NCI-H1417 (cell line): ENCODE data around the gene NADSYN1.
A peak's percentile ranks its signal among the peaks of the same experiment; 100 is the strongest.

ENCODE experiments used
- DNase-seq, 3 experiments: peaks; one replicate each; lab custom pipeline; 2025; lab: John Stamatoyannopoulos, UW

NADSYN1 gene

GRCh38 chr11:71451596-71452198, 1.3 kb upstream of the NADSYN1 start:
- DNase-seq: no peak

GRCh38 chr11:71452199-71453036, 585 bp upstream of the NADSYN1 start:
- peak; percentile 61 to 82 (median 62) for DNase-seq

- DNase-seq: no peak
These were observed 908 bp downstream of the NADSYN1 start for GRCh38 chr11:71453918-71454304.

- peak in 1 of 3 experiments; percentile 17 for DNase-seq
These were observed 1.6 kb downstream of the NADSYN1 start for GRCh38 chr11:71454470-71455113.

- DNase-seq: no peak
These were observed 3.3 kb downstream of the NADSYN1 start for GRCh38 chr11:71456294-71456693.

- no peak for DNase-seq
These were observed 3.8 kb downstream of the NADSYN1 start for GRCh38 chr11:71456831-71457230.

- DNase-seq: no peak
These were observed 5.4 kb downstream of the NADSYN1 start for GRCh38 chr11:71458146-71459070.

GRCh38 chr11:71459076-71459766, 6.2 kb downstream of the NADSYN1 start:
- no peak for DNase-seq

- no peak for DNase-seq
These were observed 6.8 kb downstream of the NADSYN1 start for GRCh38 chr11:71459767-71460320.

GRCh38 chr11:71461696-71462095, 8.7 kb downstream of the NADSYN1 start:
- DNase-seq: no peak

- DNase-seq: no peak
These were observed 9.7 kb downstream of the NADSYN1 start for GRCh38 chr11:71462726-71463125.

GRCh38 chr11:71463331-71464211, 10.6 kb downstream of the NADSYN1 start:
- DNase-seq: no peak

GRCh38 chr11:71465054-71465453, 12.1 kb downstream of the NADSYN1 start:
- no peak for DNase-seq

GRCh38 chr11:71466358-71466757, 13.4 kb downstream of the NADSYN1 start:
- DNase-seq: no peak

- no peak for DNase-seq
These were observed 14.2 kb downstream of the NADSYN1 start for GRCh38 chr11:71467164-71467563.

GRCh38 chr11:71470946-71471345, 17.9 kb downstream of the NADSYN1 start:
- no peak for DNase-seq

GRCh38 chr11:71472357-71472885, 19.4 kb downstream of the NADSYN1 start:
- no peak for DNase-seq

GRCh38 chr11:71472941-71473792, 20.2 kb downstream of the NADSYN1 start:
- DNase-seq: no peak

GRCh38 chr11:71473793-71474080, 20.7 kb downstream of the NADSYN1 start:
- no peak for DNase-seq
